OCI-LY3 (cell line): Measurements from ENCODE around the gene IGFBP4.

ENCODE experiments used
- H2AFZ ChIP-seq: fragments of 200-600, 300-600 bp; shearing (Covaris generic); 2 replicates; pipeline ENCODE4 v1.6.0; 2014; ENCODE audit warnings: antibody characterized with exemption, low read depth, low read length
- H3K27ac ChIP-seq: fragments of 200-600, 300-600 bp; sonication (generic); 2 replicates; pipeline ENCODE4 v1.5.1; 2014; ENCODE audit warnings: mild to moderate bottlenecking, low read length, moderate library complexity, mixed read lengths
- H3K27me3 ChIP-seq: fragments of 200-600, 300-600 bp; sonication (generic); 2 replicates; pipeline ENCODE4 v1.6.1; 2014; ENCODE audit warnings: low read depth, low read length, mixed read lengths
- H3K36me3 ChIP-seq: fragments of 200-600, 300-600 bp; sonication (generic); replicated peaks from 2 replicates; pipeline ENCODE3; 2014; ENCODE audit warnings: low read depth, low read length, mixed read lengths
- H3K4me1 ChIP-seq: fragments of 300-600, 200-600 bp; sonication (generic); 2 replicates; pipeline ENCODE4 v1.6.1; 2014; ENCODE audit warnings: low read length, mixed read lengths
- H3K4me2 ChIP-seq: fragments of 200-600, 300-600 bp; sonication (generic); 2 replicates; pipeline ENCODE4 v1.6.1; 2014; ENCODE audit warnings: low read length, mixed read lengths
- H3K4me3 ChIP-seq: fragments of 300-600, 200-600 bp; sonication (generic); 2 replicates; pipeline ENCODE4 v1.5.1; 2014; ENCODE audit warnings: antibody characterized with exemption, mild to moderate bottlenecking, low read length, moderate library complexity
- H3K79me2 ChIP-seq: fragments of 300-600, 200-600 bp; shearing (Covaris generic); 2 replicates; pipeline ENCODE4 v1.6.1; 2014; ENCODE audit warnings: mild to moderate bottlenecking, low read length, mixed read lengths
- H3K9ac ChIP-seq: fragments of 300-600, 200-600 bp; shearing (Covaris generic); 2 replicates; pipeline ENCODE4 v1.6.0; 2014; ENCODE audit warnings: mild to moderate bottlenecking, low read length, moderate library complexity
- H3K9me3 ChIP-seq: fragments of 200-600, 300-600 bp; shearing (Covaris generic); 2 replicates; pipeline ENCODE4 v1.6.1; 2014; ENCODE audit warnings: low read length, mixed read lengths; ENCODE audit not compliant: insufficient read depth
- H4K20me1 ChIP-seq: fragments of 200-600, 300-600 bp; sonication (generic); 2 replicates; pipeline ENCODE4 v1.6.1; 2016; ENCODE audit warnings: low read length, mixed read lengths; ENCODE audit not compliant: insufficient read depth
- CTCF ChIP-seq: fragments of 200-600, 300-600 bp; sonication (generic); IDR thresholded peaks from 2 replicates; pipeline ENCODE4 v1.5.1; 2014; ENCODE audit warnings: antibody characterized with exemption, low read length, low read depth
- EZH2phosphoT487 ChIP-seq: fragments of 200-600 bp; shearing (Covaris generic); IDR thresholded peaks from 2 replicates; pipeline ENCODE4 v1.6.1; 2018; ENCODE audit warnings: antibody characterized with exemption, mixed run types, low read depth

IGFBP4 gene

GRCh38 chr17:40452921-40453378 is 9.7 kb downstream of the IGFBP4 start:
- H3K36me3 ChIP-seq = peaks cover 37% of the 10 kb centered on the region
- H4K20me1 ChIP-seq = peaks cover 20% of the 10 kb centered on the region
- no peak overlapping the region for H3K27ac ChIP-seq
- no peaks in the 10 kb centered on the region for H3K27me3 ChIP-seq
- no peak overlapping the region for H3K4me2 ChIP-seq
- H3K4me1 ChIP-seq = peaks cover 3% of the 10 kb centered on the region; the same call in 1 of the 2 replicates
- H3K4me3 ChIP-seq = no peak overlapping the region
- H3K79me2 ChIP-seq = peaks cover 23% of the 10 kb centered on the region
- no peak overlapping the region for H2AFZ ChIP-seq
- no peak overlapping the region for H3K9ac ChIP-seq
- no peak for TF ChIP-seq EZH2phosphoT487
- TF ChIP-seq CTCF = no peak
- H3K9me3 ChIP-seq = no peaks in the 10 kb centered on the region

- no peak overlapping the region for H3K4me3 ChIP-seq
Observed at GRCh38 chr17:40453881-40454612, 10.8 kb downstream of the IGFBP4 start.

GRCh38 chr17:40454613-40454995 is 11.4 kb downstream of the IGFBP4 start:
- peaks cover 12% of the 10 kb centered on the region; the same call in 1 of the 2 replicates for H3K79me2 ChIP-seq
- no peak overlapping the region for H3K9ac ChIP-seq
- no peak overlapping the region for H3K4me3 ChIP-seq
- H4K20me1 ChIP-seq = peaks cover 13% of the 10 kb centered on the region
- no peaks in the 10 kb centered on the region for H3K9me3 ChIP-seq
- H2AFZ ChIP-seq = no peak overlapping the region
- peaks cover 37% of the 10 kb centered on the region for H3K36me3 ChIP-seq
- H3K27ac ChIP-seq = no peak overlapping the region
- no peaks in the 10 kb centered on the region for H3K4me1 ChIP-seq
- no peak for TF ChIP-seq CTCF
- no peak overlapping the region for H3K4me2 ChIP-seq
- no peaks in the 10 kb centered on the region for H3K27me3 ChIP-seq

More at GRCh38 chr17:40453881-40454612, 10.8 kb downstream of the IGFBP4 start:
- no peak for TF ChIP-seq EZH2phosphoT487
- no peak for TF ChIP-seq CTCF
- H2AFZ ChIP-seq = no peak overlapping the region
- no peaks in the 10 kb centered on the region for H3K9me3 ChIP-seq
- no peak overlapping the region for H3K27ac ChIP-seq
- peaks cover 37% of the 10 kb centered on the region for H3K36me3 ChIP-seq
- H3K4me1 ChIP-seq = no peaks in the 10 kb centered on the region
- H3K79me2 ChIP-seq = peaks cover 12% of the 10 kb centered on the region; the same call in 1 of the 2 replicates
- peaks cover 13% of the 10 kb centered on the region for H4K20me1 ChIP-seq
- no peak overlapping the region for H3K4me2 ChIP-seq
- H3K27me3 ChIP-seq = no peaks in the 10 kb centered on the region
- H3K9ac ChIP-seq = no peak overlapping the region

GRCh38 chr17:40456396-40456951 is 13.2 kb downstream of the IGFBP4 start:
- Histone ChIP-seq H3K27me3 (no peaks in the 10 kb centered on the region), H3K36me3 (peaks cover 37% of the 10 kb centered on the region), H3K4me2 (no peak overlapping the region), H3K4me1 (no peaks in the 10 kb centered on the region), H3K9ac (no peak overlapping the region), H4K20me1 (no peaks in the 10 kb centered on the region; the same call in 1 of the 2 replicates), H3K79me2 (no peaks in the 10 kb centered on the region), H2AFZ (no peak overlapping the region), H3K4me3 (no peak overlapping the region), H3K9me3 (no peaks in the 10 kb centered on the region), H3K27ac (no peak overlapping the region)
- TF ChIP-seq EZH2phosphoT487 (no peak), CTCF (no peak)
